Peyer's patch (tissue), 4 donors: Measurements from ENCODE around the gene SYPL2.
"Not testable (repeated sequence)": the region's sequence is repeated elsewhere in the genome, so short reads cannot be mapped to it uniquely, and the experiment has no call there.

Experiments
- CTCF ChIP-seq, 6 experiments: fragments of 450-650 bp in 4 of 6; fragments of 200-600 bp in 2 of 6; sonication (generic) in 1 of 6; IDR thresholded peaks; one replicate each; pipeline ENCODE4 v1.5.1; 2017 to 2019; ENCODE audit warnings: antibody characterized with exemption in 6 of 6, mild to moderate bottlenecking in 3 of 6, moderate library complexity in 1 of 6
- POLR2A ChIP-seq, 2 donors: fragments of 450-650 bp; IDR thresholded peaks; one replicate each; pipeline ENCODE4 v1.5.1; 2017; ENCODE audit warnings: antibody characterized with exemption in 2 of 2, mild to moderate bottlenecking in 2 of 2, moderate library complexity in 2 of 2

- not testable (repeated sequence) for TF ChIP-seq CTCF, POLR2A (IDR thresholded peaks at IDR 0.05)
Measured at GRCh38 chr1:109445949-109446695, 20.2 kb upstream of the SYPL2 start.
